Ureter (tissue), 1 donor: ENCODE measurements around the gene AKR1C3. TPM values are rescaled to one million over a fixed set of nuclear protein-coding genes. Genes with fewer than 3 reads are reported as not detected.
"Not testable (repeated sequence)": the region's sequence is repeated elsewhere in the genome, so short reads cannot be mapped to it uniquely, and the experiment has no call there.

Source experiments
- DNase-seq: peaks from one replicate; pipeline ENCODE4 v3.0.0-alpha.2; 2020; ENCODE audit warnings: low spot score
- total RNA-seq: library from RNA; stranded (reverse); gene quantifications from one replicate; pipeline ENCODE4 v1.2.4, GENCODE V29; 2023
- donor health status: DM: yes; HTN: yes; CAD: no.

The AKR1C3 gene
- total RNA-seq: 166 TPM

- DNase-seq: no peak
Observed at GRCh38 chr10:5094265-5095205, at the start of gene AKR1C3. Gene AKR1C3, plus strand, starts transcription at chr10:5094414. Its CDS starts 31 bp downstream, at chr10:5094445.

GRCh38 chr10:5045095-5045494, 49.1 kb upstream of the AKR1C3 start:
- DNase-seq: no peak

GRCh38 chr10:5046410-5046809, 47.8 kb upstream of the AKR1C3 start:
- no peak for DNase-seq

GRCh38 chr10:5047055-5047454, 47.2 kb upstream of the AKR1C3 start:
- DNase-seq: not testable (repeated sequence)

GRCh38 chr10:5047912-5048628, 46.1 kb upstream of the AKR1C3 start:
- no peak for DNase-seq

GRCh38 chr10:5052951-5053500, 41.2 kb upstream of the AKR1C3 start:
- DNase-seq: not testable (repeated sequence)

- DNase-seq: not testable (repeated sequence)
Observed at GRCh38 chr10:5054831-5055230, 39.4 kb upstream of the AKR1C3 start.

GRCh38 chr10:5059267-5059666, 34.9 kb upstream of the AKR1C3 start:
- not testable (repeated sequence) for DNase-seq

GRCh38 chr10:5060791-5061190, 33.4 kb upstream of the AKR1C3 start:
- DNase-seq: not testable (repeated sequence)

GRCh38 chr10:5064656-5065055, 29.6 kb upstream of the AKR1C3 start:
- no peak for DNase-seq

GRCh38 chr10:5068274-5068984, 25.8 kb upstream of the AKR1C3 start:
- no peak for DNase-seq

- no peak for DNase-seq
Observed at GRCh38 chr10:5070648-5071410, 23.4 kb upstream of the AKR1C3 start.

GRCh38 chr10:5071411-5072198, 22.6 kb upstream of the AKR1C3 start:
- DNase-seq: peak; percentile 82

GRCh38 chr10:5073659-5074058, 20.6 kb upstream of the AKR1C3 start:
- DNase-seq: no peak

- DNase-seq: no peak
Observed at GRCh38 chr10:5076615-5077014, 17.6 kb upstream of the AKR1C3 start.

- DNase-seq: no peak
Observed at GRCh38 chr10:5078547-5079180, 15.6 kb upstream of the AKR1C3 start.

GRCh38 chr10:5079306-5079830, 14.8 kb upstream of the AKR1C3 start:
- DNase-seq: no peak

- no peak for DNase-seq
Observed at GRCh38 chr10:5079836-5080235, 14.4 kb upstream of the AKR1C3 start.

GRCh38 chr10:5081091-5081490, 13.1 kb upstream of the AKR1C3 start:
- no peak for DNase-seq
